GM10248 (cell line): ENCODE results near the gene B9D1.

Experiments
- CTCF ChIA-PET: fragments of 300-600 bp; sonication (Branson Sonifier 250); formaldehyde crosslinking; extraction: SDS; loops from one replicate; lab custom pipeline; 2021; ENCODE audit warnings: antibody characterized with exemption; lab: Yijun Ruan, JAX
- POLR2A ChIA-PET: fragments of 350-650 bp; sonication (Branson Sonifier 250); formaldehyde crosslinking; extraction: SDS; loops from one replicate; lab custom pipeline; 2020; ENCODE audit warnings: antibody characterized with exemption; lab: Yijun Ruan, JAX
- DNase-seq: peaks from one replicate; pipeline ENCODE4 v3.0.0; 2012; ENCODE audit errors: extremely low spot score
- TF ChIP-seq, protein P1 (sequence below): IDR thresholded peaks from 2 replicates; pipeline ENCODE4 v1.5.1; 2012; ENCODE audit warnings: mild to moderate bottlenecking, low read depth; ENCODE audit errors: extremely low read depth, missing control alignments, control extremely low read depth

B9D1 gene

GRCh38 chr17:19377602-19378415, 15.3 kb upstream of the B9D1 start:
- POLR2A ChIA-PET: interaction anchor here (0.7 to 1.7 kb wide), 5 partner anchors 13 to 314 kb away, joined by 3 to 7 read pairs (median 3); no protein-coding TSS in a partner anchor
- CTCF ChIA-PET: interaction anchor here (0.7 to 8.7 kb wide), 12 partner anchors 9 to 389 kb away, joined by 3 to 121 read pairs (median 4); partner anchors contain the start of genes ALDH3A2 and B9D1
- TF ChIP-seq, protein P1, sequence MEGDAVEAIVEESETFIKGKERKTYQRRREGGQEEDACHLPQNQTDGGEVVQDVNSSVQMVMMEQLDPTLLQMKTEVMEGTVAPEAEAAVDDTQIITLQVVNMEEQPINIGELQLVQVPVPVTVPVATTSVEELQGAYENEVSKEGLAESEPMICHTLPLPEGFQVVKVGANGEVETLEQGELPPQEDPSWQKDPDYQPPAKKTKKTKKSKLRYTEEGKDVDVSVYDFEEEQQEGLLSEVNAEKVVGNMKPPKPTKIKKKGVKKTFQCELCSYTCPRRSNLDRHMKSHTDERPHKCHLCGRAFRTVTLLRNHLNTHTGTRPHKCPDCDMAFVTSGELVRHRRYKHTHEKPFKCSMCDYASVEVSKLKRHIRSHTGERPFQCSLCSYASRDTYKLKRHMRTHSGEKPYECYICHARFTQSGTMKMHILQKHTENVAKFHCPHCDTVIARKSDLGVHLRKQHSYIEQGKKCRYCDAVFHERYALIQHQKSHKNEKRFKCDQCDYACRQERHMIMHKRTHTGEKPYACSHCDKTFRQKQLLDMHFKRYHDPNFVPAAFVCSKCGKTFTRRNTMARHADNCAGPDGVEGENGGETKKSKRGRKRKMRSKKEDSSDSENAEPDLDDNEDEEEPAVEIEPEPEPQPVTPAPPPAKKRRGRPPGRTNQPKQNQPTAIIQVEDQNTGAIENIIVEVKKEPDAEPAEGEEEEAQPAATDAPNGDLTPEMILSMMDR: peak; percentile 0
- DNase-seq: peak; percentile 100

GRCh38 chr17:19376811-19377210, 14.3 kb upstream of the B9D1 start:
- POLR2A ChIA-PET: interaction anchor here (1.7 kb wide), 1 partner anchor 12 kb away, joined by 7 read pairs; no protein-coding TSS in a partner anchor
- CTCF ChIA-PET: interaction anchor here (1.5 to 8.7 kb wide), 3 partner anchors 12 to 368 kb away, joined by 4 to 121 read pairs (median 4); partner anchors contain the start of gene B9D1
- DNase-seq: no peak
- TF ChIP-seq, protein P1: no peak

- no peak for DNase-seq
- TF ChIP-seq, protein P1: no peak
- POLR2A ChIA-PET: no interaction called here
- CTCF ChIA-PET: interaction anchor here (8.7 kb wide), 1 partner anchor 12 kb away, joined by 121 read pairs; the partner anchor contains the start of gene B9D1
Observed at GRCh38 chr17:19375732-19376131, 13.2 kb upstream of the B9D1 start.

DNA sequence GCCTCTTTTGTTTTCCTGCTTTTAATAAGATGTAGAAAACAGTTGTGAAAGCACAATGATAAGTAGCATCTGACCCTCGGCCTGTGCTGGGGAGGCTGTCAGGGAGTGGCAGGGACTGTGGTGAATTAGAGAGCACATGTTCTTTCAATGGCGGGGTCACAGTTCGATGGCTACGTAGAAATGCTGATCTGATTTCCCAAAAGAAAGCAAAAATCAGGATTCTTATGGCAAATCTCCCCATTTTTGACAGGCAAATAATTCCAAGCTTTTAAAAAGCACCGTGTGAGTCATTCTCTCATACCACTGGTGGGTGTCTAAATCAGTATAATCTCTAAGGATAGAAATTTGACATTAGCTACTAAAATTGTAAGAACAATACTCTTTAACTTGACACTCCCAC, 11.6 kb upstream of the B9D1 start:
- CTCF ChIA-PET: interaction anchor here (8.7 kb wide), 1 partner anchor 10 kb away, joined by 121 read pairs; the partner anchor contains the start of gene B9D1
- POLR2A ChIA-PET: no interaction called here
- no peak for DNase-seq
- TF ChIP-seq, protein P1: no peak

GRCh38 chr17:19372866-19373504, 10.5 kb upstream of the B9D1 start:
- no peak for DNase-seq
- TF ChIP-seq, protein P1: no peak
- ChIA-PET POLR2A (no interaction called here), CTCF (interaction anchor here (8.7 kb wide), 1 partner anchor 9 kb away, joined by 121 read pairs; the partner anchor contains the start of gene B9D1)

DNA sequence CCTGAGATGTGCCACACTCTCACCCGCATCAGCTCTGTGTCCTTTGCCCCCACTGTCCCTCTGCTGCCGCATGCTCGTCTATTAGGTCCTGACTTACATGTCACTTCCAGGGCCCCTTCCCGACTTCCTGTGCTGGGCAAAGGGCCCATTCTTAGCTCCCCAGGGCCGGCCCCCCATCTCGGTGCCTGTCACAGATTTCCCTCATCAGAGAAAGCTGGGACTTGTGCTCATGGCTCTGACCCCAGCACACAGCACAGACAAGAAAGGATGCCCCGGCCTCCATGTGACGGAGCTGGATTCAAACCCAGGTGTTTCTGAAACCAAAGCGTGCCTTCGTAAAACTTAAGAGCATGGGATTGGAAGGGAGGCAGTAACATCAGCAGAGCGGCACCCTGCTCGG, 9.9 kb upstream of the B9D1 start:
- DNase-seq: no peak

More for the DNA sequence above, 9.9 kb upstream of the B9D1 start:
- ChIA-PET CTCF (interaction anchor here (0.7 kb wide), 1 partner anchor 9 kb away, joined by 5 read pairs; no protein-coding TSS in a partner anchor), POLR2A (interaction anchor here (0.6 kb wide), 1 partner anchor 1668 kb away, joined by 4 read pairs; no protein-coding TSS in a partner anchor)
- TF ChIP-seq, protein P1: no peak
